ENCODE data around the gene GPC6.

DNA sequence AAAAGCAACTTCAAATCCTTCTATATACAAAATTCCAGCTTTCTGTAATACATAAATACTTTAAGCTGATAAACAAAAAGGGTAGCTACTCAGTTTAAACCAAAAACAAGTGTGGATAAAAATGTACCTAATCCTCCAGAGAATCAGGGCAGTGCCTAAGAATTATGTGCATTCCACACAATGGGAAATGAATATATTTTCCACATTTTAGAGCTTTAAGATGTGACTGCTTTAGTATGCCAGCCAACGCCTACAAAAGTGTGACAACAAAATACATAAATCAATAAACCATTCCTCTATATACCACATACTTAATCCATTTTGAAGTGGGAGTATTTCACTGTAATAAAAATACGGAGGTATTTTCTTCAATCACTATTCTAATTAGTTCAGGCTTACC is 977.6 kb downstream of the GPC6 start:
- TF ChIP-seq CTCF (IDR thresholded peaks at IDR 0.05) (no peak), POLR2AphosphoS5 (IDR thresholded peaks at IDR 0.05) (no peak), POLR2A (IDR thresholded peaks at IDR 0.05) (no peak)
